TTC549 (cell line): ENCODE results near the gene SARDH.
"Not testable (repeated sequence)": the region's sequence is repeated elsewhere in the genome, so short reads cannot be mapped to it uniquely, and the experiment has no call there.

ENCODE experiments used
- FAIRE-seq: peaks from 2 replicates; lab custom pipeline; 2012; peaks lifted over from hg19 to GRCh38; lab: Jason Lieb, UNC

The SARDH gene

GRCh38 chr9:133775951-133776905 lies 38.1 kb upstream of the SARDH start:
- FAIRE-seq: no peak

DNA sequence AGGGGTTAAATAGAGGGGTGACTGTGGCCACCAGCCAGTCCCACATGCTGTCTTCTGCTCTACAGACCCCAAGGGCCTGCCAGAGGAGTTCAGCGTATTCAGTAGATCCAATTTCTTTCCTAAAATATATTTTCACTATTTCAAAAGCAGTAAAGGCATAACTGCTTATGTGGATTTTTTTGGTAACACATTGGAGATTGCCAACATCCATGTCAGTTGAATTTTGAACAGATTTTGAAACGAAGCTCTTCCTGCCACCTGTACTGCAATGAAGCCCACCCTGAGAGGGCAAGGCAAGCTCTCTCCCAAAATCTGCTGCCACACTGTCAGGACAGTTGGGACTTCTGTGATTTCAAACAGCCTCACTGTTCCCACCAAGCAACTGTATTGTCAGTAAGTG lies 37.1 kb upstream of the SARDH start:
- no peak for FAIRE-seq

- no peak for FAIRE-seq
These were observed 36.6 kb upstream of the SARDH start for GRCh38 chr9:133774799-133775198.

DNA sequence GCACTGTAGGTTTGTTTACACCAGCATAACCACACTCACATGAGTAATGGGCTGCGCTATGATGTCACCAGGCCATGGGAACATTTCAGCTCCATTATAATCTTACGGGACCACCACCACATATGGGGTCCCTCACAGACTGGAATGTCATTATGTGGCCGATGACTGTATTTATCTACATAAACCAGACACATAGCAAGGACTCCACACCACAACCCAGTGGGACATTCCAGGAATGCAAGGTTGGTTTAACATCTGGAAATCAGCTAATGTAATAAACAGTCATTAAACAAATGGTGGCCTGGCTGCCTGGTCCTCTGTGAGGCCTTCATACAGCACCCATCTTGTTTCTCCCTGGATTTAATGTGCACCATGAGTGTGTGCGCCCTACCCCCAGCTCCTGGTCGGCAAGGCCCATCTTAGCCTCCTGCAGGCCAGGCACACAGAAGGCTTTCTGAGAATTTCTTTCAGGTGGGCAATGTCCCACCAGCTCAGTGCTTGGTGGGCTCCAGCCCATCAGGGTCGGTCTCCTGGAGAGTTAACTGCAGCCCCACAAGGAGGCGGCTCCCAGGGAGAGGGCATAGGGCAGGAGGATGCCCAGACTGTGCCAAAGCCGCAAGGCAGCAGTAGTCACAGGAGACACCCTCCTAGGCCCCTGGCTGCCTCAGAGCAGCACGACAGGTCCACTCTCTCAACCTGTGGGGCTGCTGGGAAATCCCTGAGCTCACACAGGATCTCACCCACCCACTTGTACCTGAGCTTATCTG lies 35.9 kb upstream of the SARDH start:
- FAIRE-seq: no peak

GRCh38 chr9:133772581-133772980 lies 34.4 kb upstream of the SARDH start:
- FAIRE-seq: no peak

- FAIRE-seq: no peak
These were observed 33.6 kb upstream of the SARDH start for GRCh38 chr9:133771486-133772482.

- FAIRE-seq: no peak
These were observed 32.1 kb upstream of the SARDH start for GRCh38 chr9:133770076-133770777.

DNA sequence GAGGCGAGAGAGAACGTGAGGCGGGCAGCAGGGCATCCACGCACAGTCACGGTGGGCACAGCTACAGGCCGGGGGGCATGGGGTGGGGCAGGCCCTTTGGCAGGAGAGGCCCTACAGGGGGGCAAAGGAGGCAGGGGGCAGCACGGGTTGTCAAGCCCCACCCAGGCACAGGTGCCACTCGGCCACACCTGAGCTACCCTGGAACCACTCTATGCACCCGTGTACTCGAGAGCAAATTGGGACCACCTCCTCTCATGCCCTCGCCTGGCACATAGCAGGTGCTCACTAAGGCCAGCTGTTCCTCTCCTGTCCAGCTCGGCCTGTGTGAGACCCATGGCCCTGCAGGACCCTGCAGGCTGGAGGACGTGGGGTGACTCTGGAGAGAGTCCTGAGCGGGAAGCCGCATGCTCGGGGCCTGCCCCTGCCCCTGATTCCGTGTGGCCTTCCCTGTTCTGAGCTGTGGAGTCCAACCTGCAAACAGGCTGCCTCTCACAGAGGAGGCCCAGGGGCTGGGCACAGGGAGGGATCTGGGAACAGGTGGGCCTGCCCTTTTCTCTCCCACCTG lies 31.4 kb upstream of the SARDH start:
- FAIRE-seq: no peak

DNA sequence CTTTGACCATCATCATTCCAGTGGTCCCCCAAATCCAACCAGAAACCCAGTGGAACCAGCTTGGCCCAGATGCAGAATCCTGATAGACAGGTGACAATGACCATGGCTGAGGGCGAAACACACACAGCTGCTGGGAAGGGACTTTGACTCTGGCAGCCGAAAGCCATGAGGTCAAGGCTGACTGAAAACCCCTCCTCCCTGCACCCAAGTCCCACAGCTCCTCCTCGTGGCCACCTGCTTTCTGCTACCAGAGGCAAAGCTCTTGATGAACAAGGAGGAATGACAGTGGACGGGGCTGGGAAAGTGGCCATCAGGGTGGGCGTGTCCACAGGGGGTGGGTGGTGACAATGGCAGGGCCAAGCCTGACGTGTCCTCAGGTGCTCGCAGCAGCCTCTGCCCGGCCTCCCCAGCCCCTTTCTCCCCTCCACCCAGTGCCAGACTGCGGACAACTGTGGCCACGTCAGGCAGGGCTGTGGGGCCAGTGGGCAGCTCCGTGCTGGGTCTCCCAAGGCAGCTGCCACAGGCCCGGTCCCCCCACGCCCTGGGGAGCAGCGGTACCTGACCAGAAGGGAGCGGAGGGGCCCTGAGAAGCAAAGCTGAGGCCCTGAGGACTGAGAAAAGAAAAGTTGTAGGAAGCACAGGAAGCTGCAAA lies 30.8 kb upstream of the SARDH start:
- no peak for FAIRE-seq

GRCh38 chr9:133768371-133768858 lies 30.3 kb upstream of the SARDH start:
- FAIRE-seq: no peak

GRCh38 chr9:133767625-133768024 lies 29.5 kb upstream of the SARDH start:
- no peak for FAIRE-seq

DNA sequence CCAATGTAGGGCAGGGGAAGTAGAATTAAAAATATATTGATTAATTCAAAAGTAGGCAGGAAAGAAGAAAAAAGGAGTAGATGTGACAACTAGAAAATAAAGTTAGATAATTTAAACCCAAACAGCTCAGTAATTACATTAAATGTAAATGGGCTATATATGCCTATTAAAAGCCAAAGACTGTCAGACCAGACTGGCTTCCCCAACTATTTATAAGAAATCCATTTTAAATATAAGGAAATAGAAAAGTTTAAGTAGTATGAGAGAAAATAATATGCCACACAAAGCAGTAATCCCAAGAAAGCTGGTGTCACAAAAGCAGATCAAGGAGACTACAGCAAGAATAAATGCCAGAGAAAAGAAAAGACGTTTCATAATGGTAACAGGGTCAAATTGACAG lies 28.9 kb upstream of the SARDH start:
- FAIRE-seq: no peak

DNA sequence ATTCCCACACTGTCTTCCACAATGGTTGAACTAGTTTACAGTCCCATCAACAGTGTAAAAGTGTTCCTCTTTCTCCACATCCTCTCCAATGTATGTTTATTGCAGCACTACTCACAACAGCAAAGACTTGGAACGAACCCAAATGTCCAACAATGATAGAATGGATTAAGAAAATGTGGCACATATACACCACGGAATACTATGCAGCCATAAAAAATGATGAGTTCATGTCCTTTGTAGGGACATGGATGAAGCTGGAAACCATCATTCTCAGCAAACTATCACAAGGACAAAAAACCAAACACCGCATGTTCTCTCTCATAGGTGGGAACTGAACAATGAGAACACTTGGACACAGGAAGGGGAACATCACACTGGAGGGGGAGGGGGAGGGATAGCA lies 28.1 kb upstream of the SARDH start:
- FAIRE-seq: not testable (repeated sequence)

DNA sequence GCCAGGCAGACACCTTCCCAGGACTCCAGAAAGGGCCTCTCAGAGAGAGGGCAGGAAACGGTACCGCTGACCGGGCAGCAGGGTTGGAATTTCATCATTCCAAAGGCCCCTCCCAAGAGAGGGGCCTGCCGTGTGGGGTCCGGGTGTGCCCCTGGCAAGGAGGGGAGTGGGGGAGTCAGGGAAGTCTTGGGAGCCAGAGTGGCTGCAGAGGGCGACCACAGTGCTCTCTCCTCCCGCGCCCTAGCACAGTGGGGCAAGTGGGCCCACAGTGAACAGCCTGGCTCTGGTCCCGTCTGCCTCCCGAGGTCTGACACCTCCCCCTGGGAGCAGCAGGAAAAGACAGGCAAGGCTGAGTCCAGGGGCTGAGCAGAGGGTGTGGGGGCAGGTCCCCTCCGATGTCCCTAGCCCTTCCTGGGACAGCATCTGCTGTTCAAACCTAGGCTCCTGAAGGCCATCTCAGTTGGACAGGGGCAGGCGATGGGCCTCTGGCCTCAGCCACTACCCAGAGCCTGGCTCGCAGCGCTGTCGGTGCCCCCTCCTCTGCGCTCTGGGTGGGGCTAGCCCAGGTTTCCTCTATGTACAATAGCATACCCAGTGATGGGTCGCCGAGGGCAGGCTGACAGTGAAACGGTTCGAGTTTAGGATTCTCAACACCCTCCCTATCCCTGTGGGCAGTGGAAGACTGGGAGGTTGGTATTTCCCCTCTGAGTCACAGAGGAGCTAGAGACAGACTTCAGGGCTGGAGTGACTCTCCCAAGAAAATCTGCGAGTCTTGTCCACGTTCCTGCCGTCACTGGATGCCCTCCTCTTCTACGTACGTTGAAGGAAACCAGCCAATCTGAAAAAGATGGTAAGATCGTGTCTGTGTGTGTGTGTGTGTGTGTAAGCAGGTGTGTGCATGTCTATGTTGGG lies 25.4 kb upstream of the SARDH start:
- no peak for FAIRE-seq

DNA sequence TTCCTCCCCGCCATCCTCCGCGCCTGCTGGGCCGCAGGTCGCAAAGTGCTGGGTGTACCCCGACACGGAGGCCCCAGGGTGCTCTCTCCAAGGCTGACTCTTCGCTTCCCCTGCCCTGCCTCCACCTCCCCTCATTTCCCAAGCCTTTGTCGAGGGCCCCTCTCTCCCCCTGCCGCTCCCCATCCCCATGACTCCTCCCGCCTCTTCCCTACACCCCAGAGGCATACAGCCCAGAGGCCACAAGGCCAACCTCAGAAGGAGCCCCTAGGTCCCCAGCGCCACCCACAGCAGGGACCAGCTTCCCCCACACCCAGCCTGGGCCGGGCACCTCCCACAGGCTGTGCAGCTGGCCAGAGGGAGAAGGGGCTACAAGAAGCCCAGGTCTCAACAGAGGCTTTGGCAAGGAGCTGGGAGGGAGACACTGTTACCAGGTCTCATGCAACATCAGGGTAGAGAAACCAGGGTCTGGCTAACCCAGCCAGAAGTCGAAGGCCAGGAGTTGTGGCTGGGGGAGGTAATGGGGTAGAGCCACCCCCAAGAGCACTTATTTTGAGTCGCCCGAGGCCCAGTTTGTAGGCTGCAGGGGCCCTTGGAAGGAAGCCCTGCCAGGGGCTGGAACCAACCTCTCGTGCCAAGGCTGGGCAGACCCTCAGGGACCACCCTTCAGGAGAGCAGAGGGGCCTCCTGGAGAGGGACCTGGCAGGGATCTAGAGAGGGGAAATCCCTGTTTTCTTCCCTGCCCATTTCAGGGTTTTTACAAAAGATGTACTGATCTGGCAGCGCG lies 24.5 kb upstream of the SARDH start:
- FAIRE-seq: no peak

- FAIRE-seq: no peak
These were observed 23.6 kb upstream of the SARDH start for GRCh38 chr9:133761641-133762248.

- no peak for FAIRE-seq
These were observed 22.6 kb upstream of the SARDH start for GRCh38 chr9:133760713-133761290.

GRCh38 chr9:133759946-133760345 lies 21.8 kb upstream of the SARDH start:
- no peak for FAIRE-seq
